ENCODE results near the gene NTNG2.

Gene NTNG2

GRCh38 chr9:132216861-132217619 lies 55.2 kb downstream of the NTNG2 start:
- no peaks in the 10 kb centered on the region for H3K9me3 ChIP-seq (ENCODE audit: insufficient read depth, low read depth, low read length)
- H3K18ac ChIP-seq (ENCODE audit: low read length), result no peak overlapping the region
- H2AK5ac ChIP-seq (ENCODE audit: low read length), result no peak overlapping the region
- no CpG with 5 or more reads among the region's 10 CpGs for WGBS (ENCODE audit: extremely low coverage, insufficient coverage, insufficient read length)
- H4K12ac ChIP-seq (ENCODE audit: low read depth, low read length), result no peak overlapping the region
- H4K91ac ChIP-seq (ENCODE audit: low read depth, low read length), result no peak overlapping the region
- H3K23ac ChIP-seq (ENCODE audit: low read length), result no peak overlapping the region
- no peaks in the 10 kb centered on the region for H3K36me3 ChIP-seq (ENCODE audit: control insufficient read depth in 1 of 2, insufficient read depth in 2 of 2, low read length in 2 of 2)
- no peak overlapping the region for H3K14ac ChIP-seq (ENCODE audit: low read length)
- H2BK12ac ChIP-seq (ENCODE audit: low read length), result no peak overlapping the region
- H2BK5ac ChIP-seq (ENCODE audit: low read depth, low read length, poor library complexity), result no peak overlapping the region
- no peak overlapping the region for H2BK120ac ChIP-seq (ENCODE audit: insufficient read depth, low read length, poor library complexity)
- DNase-seq, result no peak
- no peak overlapping the region for H4K8ac ChIP-seq (ENCODE audit: low read depth, low read length)
- H3K79me1 ChIP-seq (ENCODE audit: low read length), result peaks cover 4% of the 10 kb centered on the region
- H3K4me2 ChIP-seq (ENCODE audit: low read length), result no peak overlapping the region
- H3K4me3 ChIP-seq (ENCODE audit: low read depth, low read length), result no peak overlapping the region
- H2AFZ ChIP-seq (ENCODE audit: insufficient read depth, low read length, poor library complexity), result no peak overlapping the region
- no peak overlapping the region for H3K27ac ChIP-seq (ENCODE audit: low read depth, low read length)
- H3K27me3 ChIP-seq (ENCODE audit: insufficient read depth, low read length), result no peaks in the 10 kb centered on the region
- H3K9ac ChIP-seq (ENCODE audit: low read length), result no peak overlapping the region
- H3K79me2 ChIP-seq (ENCODE audit: control insufficient read depth, insufficient read depth, low read length, poor library complexity), result no peaks in the 10 kb centered on the region
- no peak overlapping the region for H3K4ac ChIP-seq (ENCODE audit: low read depth, low read length)
- peaks cover 9% of the 10 kb centered on the region in 2 experiments for H3K4me1 ChIP-seq (ENCODE audit: control insufficient read depth in 1 of 2, insufficient read depth in 2 of 2, low read length in 2 of 2)

GRCh38 chr9:132218208-132218607 lies 56.4 kb downstream of the NTNG2 start:
- no peak overlapping the region for H3K18ac ChIP-seq (ENCODE audit: low read length)
- H2AK5ac ChIP-seq (ENCODE audit: low read length), result no peak overlapping the region
- H3K9ac ChIP-seq (ENCODE audit: low read length), result no peak overlapping the region
- H4K91ac ChIP-seq (ENCODE audit: low read depth, low read length), result no peak overlapping the region
- H2BK120ac ChIP-seq (ENCODE audit: insufficient read depth, low read length, poor library complexity), result no peak overlapping the region
- H3K79me2 ChIP-seq (ENCODE audit: control insufficient read depth, insufficient read depth, low read length, poor library complexity), result no peaks in the 10 kb centered on the region
- H4K12ac ChIP-seq (ENCODE audit: low read depth, low read length), result no peak overlapping the region
- no peak overlapping the region for H3K27ac ChIP-seq (ENCODE audit: low read depth, low read length)
- no peaks in the 10 kb centered on the region for H3K9me3 ChIP-seq (ENCODE audit: insufficient read depth, low read depth, low read length)
- no peak overlapping the region for H3K4ac ChIP-seq (ENCODE audit: low read depth, low read length)
- H2AFZ ChIP-seq (ENCODE audit: insufficient read depth, low read length, poor library complexity), result no peak overlapping the region
- no peak overlapping the region for H4K8ac ChIP-seq (ENCODE audit: low read depth, low read length)
- no peak for DNase-seq
- H3K4me1 ChIP-seq (ENCODE audit: control insufficient read depth in 1 of 2, insufficient read depth in 2 of 2, low read length in 2 of 2), result peaks cover 9% of the 10 kb centered on the region in 2 experiments
- no peak overlapping the region for H3K14ac ChIP-seq (ENCODE audit: low read length)
- no peaks in the 10 kb centered on the region for H3K27me3 ChIP-seq (ENCODE audit: insufficient read depth, low read length)
- H2BK5ac ChIP-seq (ENCODE audit: low read depth, low read length, poor library complexity), result no peak overlapping the region
- WGBS (ENCODE audit: extremely low coverage, insufficient coverage, insufficient read length), result no CpG with 5 or more reads among the region's 8 CpGs
- H3K36me3 ChIP-seq (ENCODE audit: control insufficient read depth in 1 of 2, insufficient read depth in 2 of 2, low read length in 2 of 2), result no peaks in the 10 kb centered on the region
- peaks cover 4% of the 10 kb centered on the region for H3K79me1 ChIP-seq (ENCODE audit: low read length)
- H2BK12ac ChIP-seq (ENCODE audit: low read length), result no peak overlapping the region
- H3K4me2 ChIP-seq (ENCODE audit: low read length), result no peak overlapping the region
- no peak overlapping the region for H3K4me3 ChIP-seq (ENCODE audit: low read depth, low read length)
- H3K23ac ChIP-seq (ENCODE audit: low read length), result no peak overlapping the region

GRCh38 chr9:132221941-132222340 lies 60.1 kb downstream of the NTNG2 start:
- Histone ChIP-seq H3K18ac (ENCODE audit: low read length) (no peak overlapping the region), H3K9me3 (ENCODE audit: insufficient read depth, low read depth, low read length) (no peaks in the 10 kb centered on the region), H2AFZ (ENCODE audit: insufficient read depth, low read length, poor library complexity) (no peak overlapping the region), H3K4me2 (ENCODE audit: low read length) (no peak overlapping the region), H3K27ac (ENCODE audit: low read depth, low read length) (no peak overlapping the region), H3K4ac (ENCODE audit: low read depth, low read length) (no peak overlapping the region), H3K36me3 (ENCODE audit: control insufficient read depth in 1 of 2, insufficient read depth in 2 of 2, low read length in 2 of 2) (no peaks in the 10 kb centered on the region), H4K12ac (ENCODE audit: low read depth, low read length) (no peak overlapping the region), H2AK5ac (ENCODE audit: low read length) (no peak overlapping the region), H3K14ac (ENCODE audit: low read length) (no peak overlapping the region), H2BK5ac (ENCODE audit: low read depth, low read length, poor library complexity) (no peak overlapping the region), H2BK12ac (ENCODE audit: low read length) (no peak overlapping the region), H3K79me2 (ENCODE audit: control insufficient read depth, insufficient read depth, low read length, poor library complexity) (no peaks in the 10 kb centered on the region), H3K4me1 (ENCODE audit: control insufficient read depth in 1 of 2, insufficient read depth in 2 of 2, low read length in 2 of 2) (no peaks in the 10 kb centered on the region), H3K9ac (ENCODE audit: low read length) (no peak overlapping the region), H3K4me3 (ENCODE audit: low read depth, low read length) (no peak overlapping the region), H4K91ac (ENCODE audit: low read depth, low read length) (no peak overlapping the region), H3K27me3 (ENCODE audit: insufficient read depth, low read length) (no peaks in the 10 kb centered on the region), H2BK120ac (ENCODE audit: insufficient read depth, low read length, poor library complexity) (no peak overlapping the region), H3K23ac (ENCODE audit: low read length) (no peak overlapping the region), H4K8ac (ENCODE audit: low read depth, low read length) (no peak overlapping the region), H3K79me1 (ENCODE audit: low read length) (no peaks in the 10 kb centered on the region)
- no peak for DNase-seq
- no CpG with 5 or more reads among the region's 6 CpGs for WGBS (ENCODE audit: extremely low coverage, insufficient coverage, insufficient read length)

- H2AK5ac ChIP-seq (ENCODE audit: low read length), result no peak overlapping the region
- H4K91ac ChIP-seq (ENCODE audit: low read depth, low read length), result no peak overlapping the region
- no CpG with 5 or more reads among the region's 3 CpGs for WGBS (ENCODE audit: extremely low coverage, insufficient coverage, insufficient read length)
- H4K8ac ChIP-seq (ENCODE audit: low read depth, low read length), result no peak overlapping the region
- no peaks in the 10 kb centered on the region for H3K79me2 ChIP-seq (ENCODE audit: control insufficient read depth, insufficient read depth, low read length, poor library complexity)
- no peak overlapping the region for H2BK12ac ChIP-seq (ENCODE audit: low read length)
- H3K14ac ChIP-seq (ENCODE audit: low read length), result no peak overlapping the region
- no peak for DNase-seq
- H2AFZ ChIP-seq (ENCODE audit: insufficient read depth, low read length, poor library complexity), result no peak overlapping the region
- H3K23ac ChIP-seq (ENCODE audit: low read length), result no peak overlapping the region
- no peak overlapping the region for H3K27ac ChIP-seq (ENCODE audit: low read depth, low read length)
- no peaks in the 10 kb centered on the region for H3K79me1 ChIP-seq (ENCODE audit: low read length)
- H4K12ac ChIP-seq (ENCODE audit: low read depth, low read length), result no peak overlapping the region
- H3K9me3 ChIP-seq (ENCODE audit: insufficient read depth, low read depth, low read length), result no peaks in the 10 kb centered on the region
- H2BK5ac ChIP-seq (ENCODE audit: low read depth, low read length, poor library complexity), result no peak overlapping the region
- no peak overlapping the region for H2BK120ac ChIP-seq (ENCODE audit: insufficient read depth, low read length, poor library complexity)
- no peak overlapping the region for H3K4me3 ChIP-seq (ENCODE audit: low read depth, low read length)
- no peak overlapping the region for H3K18ac ChIP-seq (ENCODE audit: low read length)
- no peak overlapping the region for H3K4me2 ChIP-seq (ENCODE audit: low read length)
- no peaks in the 10 kb centered on the region for H3K36me3 ChIP-seq (ENCODE audit: control insufficient read depth in 1 of 2, insufficient read depth in 2 of 2, low read length in 2 of 2)
- H3K9ac ChIP-seq (ENCODE audit: low read length), result no peak overlapping the region
- no peak overlapping the region for H3K4ac ChIP-seq (ENCODE audit: low read depth, low read length)
- no peaks in the 10 kb centered on the region for H3K27me3 ChIP-seq (ENCODE audit: insufficient read depth, low read length)
- H3K4me1 ChIP-seq (ENCODE audit: control insufficient read depth in 1 of 2, insufficient read depth in 2 of 2, low read length in 2 of 2), result no peaks in the 10 kb centered on the region
Observed at GRCh38 chr9:132224645-132225044, 62.8 kb downstream of the NTNG2 start.

Data from trophoblast cell (in vitro differentiated cells and primary cell).